MM.1S (cell line): ENCODE measurements around the gene LDLR.
"Not testable (repeated sequence)": the region's sequence is repeated elsewhere in the genome, so short reads cannot be mapped to it uniquely, and the experiment has no call there.

Experiments
- DNase-seq: peaks from one replicate; pipeline ENCODE4 v3.0.0-alpha.2; 2015
- H2AFZ ChIP-seq: fragments of 300-600 bp; sonication (generic); 2 replicates; pipeline ENCODE4 v1.6.0; 2016; ENCODE audit warnings: antibody characterized with exemption, low read length
- H3F3A ChIP-seq: fragments of 300-600 bp; sonication (generic); 2 replicates; pipeline ENCODE4 v1.6.1; 2016; ENCODE audit warnings: mild to moderate bottlenecking, antibody characterized with exemption, low read length, moderate library complexity, mixed read lengths; ENCODE audit not compliant: insufficient read depth
- H3K27ac ChIP-seq: fragments of 300-600 bp; sonication (generic); 2 replicates; pipeline ENCODE4 v1.5.1; 2016; ENCODE audit warnings: mild to moderate bottlenecking, low read length
- H3K27me3 ChIP-seq: fragments of 300-600 bp; sonication (generic); replicated peaks from 2 replicates; pipeline ENCODE4 v1.6.0; 2016; ENCODE audit warnings: low read length; ENCODE audit not compliant: insufficient read depth
- H3K36me3 ChIP-seq: fragments of 300-600 bp; sonication (generic); replicated peaks from 2 replicates; pipeline ENCODE4 v1.6.1; 2016; ENCODE audit warnings: mild to moderate bottlenecking, low read length, mixed read lengths; ENCODE audit not compliant: insufficient read depth
- H3K4me1 ChIP-seq: fragments of 300-600 bp; sonication (generic); 2 replicates; pipeline ENCODE4 v1.6.1; 2016; ENCODE audit warnings: low read length, mixed read lengths
- H3K4me2 ChIP-seq: fragments of 300-600 bp; sonication (generic); 2 replicates; pipeline ENCODE4 v1.6.0; 2016; ENCODE audit warnings: low read depth, low read length
- H3K4me3 ChIP-seq: fragments of 300-600 bp; sonication (generic); 2 replicates; pipeline ENCODE4 v1.5.1; 2016; ENCODE audit warnings: low read length, mixed read lengths
- H3K79me2 ChIP-seq: fragments of 300-600 bp; sonication (generic); 2 replicates; pipeline ENCODE4 v1.6.1; 2016; ENCODE audit warnings: mixed run types, low read length, mixed read lengths
- H3K9ac ChIP-seq: fragments of 300-600 bp; sonication (generic); 2 replicates; pipeline ENCODE4 v1.6.1; 2016; ENCODE audit warnings: low read length, mixed read lengths
- H3K9me2 ChIP-seq: fragments of 300-600 bp; sonication (generic); replicated peaks from 2 replicates; pipeline ENCODE4 v1.6.1; 2016; ENCODE audit warnings: mild to moderate bottlenecking, low read length, mixed read lengths; ENCODE audit not compliant: insufficient read depth
- H3K9me3 ChIP-seq: fragments of 300-600 bp; sonication (generic); replicated peaks from 2 replicates; pipeline ENCODE4 v1.6.1; 2016; ENCODE audit warnings: mild to moderate bottlenecking, low read length, mixed read lengths; ENCODE audit not compliant: insufficient read depth
- H4K20me1 ChIP-seq: fragments of 300-600 bp; sonication (generic); 2 replicates; pipeline ENCODE4 v1.6.1; 2016; ENCODE audit warnings: mild to moderate bottlenecking, low read length, moderate library complexity, mixed read lengths; ENCODE audit not compliant: insufficient read depth
- EZH2 ChIP-seq: fragments of 300-600 bp; sonication (generic); optimal IDR thresholded peaks from 2 replicates; pipeline ENCODE3; 2017; ENCODE audit warnings: low read depth, mild to moderate bottlenecking, antibody characterized with exemption, low read length, mixed read lengths
- EZH2phosphoT487 ChIP-seq: fragments of 300-600 bp; sonication (generic); IDR thresholded peaks from 2 replicates; pipeline ENCODE4 v1.6.1; 2018; ENCODE audit warnings: antibody characterized with exemption, low read length
- TF ChIP-seq, protein P1 (sequence below): fragments of 300-600 bp; sonication (generic); IDR thresholded peaks from 2 replicates; pipeline ENCODE4 v1.5.1; 2016; ENCODE audit warnings: antibody characterized with exemption, low read length, mixed read lengths

Gene LDLR

DNA sequence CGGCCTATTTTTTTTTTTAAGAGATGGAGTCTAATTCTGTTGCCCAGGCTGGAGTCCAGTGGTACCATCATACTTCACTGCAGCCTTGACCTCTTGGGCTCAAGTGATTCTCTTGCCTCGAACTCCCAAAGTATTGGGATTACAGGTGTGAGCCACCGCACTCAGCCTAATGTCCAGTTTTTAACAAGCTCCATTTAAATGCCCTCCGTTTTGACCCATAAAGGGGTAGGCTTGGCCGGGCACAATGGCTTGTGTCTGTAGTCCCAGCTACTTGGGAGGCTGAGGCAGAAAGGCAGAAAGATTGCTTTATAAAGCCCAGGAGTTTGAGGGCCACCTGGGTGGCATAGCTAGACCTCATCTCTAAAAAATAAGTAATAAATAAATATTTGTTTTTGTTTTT lies 11.8 kb downstream of the LDLR start:
- TF ChIP-seq EZH2phosphoT487 (no peak), EZH2 (no peak)
- TF ChIP-seq, protein P1, sequence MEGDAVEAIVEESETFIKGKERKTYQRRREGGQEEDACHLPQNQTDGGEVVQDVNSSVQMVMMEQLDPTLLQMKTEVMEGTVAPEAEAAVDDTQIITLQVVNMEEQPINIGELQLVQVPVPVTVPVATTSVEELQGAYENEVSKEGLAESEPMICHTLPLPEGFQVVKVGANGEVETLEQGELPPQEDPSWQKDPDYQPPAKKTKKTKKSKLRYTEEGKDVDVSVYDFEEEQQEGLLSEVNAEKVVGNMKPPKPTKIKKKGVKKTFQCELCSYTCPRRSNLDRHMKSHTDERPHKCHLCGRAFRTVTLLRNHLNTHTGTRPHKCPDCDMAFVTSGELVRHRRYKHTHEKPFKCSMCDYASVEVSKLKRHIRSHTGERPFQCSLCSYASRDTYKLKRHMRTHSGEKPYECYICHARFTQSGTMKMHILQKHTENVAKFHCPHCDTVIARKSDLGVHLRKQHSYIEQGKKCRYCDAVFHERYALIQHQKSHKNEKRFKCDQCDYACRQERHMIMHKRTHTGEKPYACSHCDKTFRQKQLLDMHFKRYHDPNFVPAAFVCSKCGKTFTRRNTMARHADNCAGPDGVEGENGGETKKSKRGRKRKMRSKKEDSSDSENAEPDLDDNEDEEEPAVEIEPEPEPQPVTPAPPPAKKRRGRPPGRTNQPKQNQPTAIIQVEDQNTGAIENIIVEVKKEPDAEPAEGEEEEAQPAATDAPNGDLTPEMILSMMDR, result no peak
- Histone ChIP-seq H4K20me1 (peaks cover 31% of the 10 kb centered on the region), H3K36me3 (peaks cover 14% of the 10 kb centered on the region), H3K79me2 (peaks cover 88% of the 10 kb centered on the region), H3K4me3 (no peak overlapping the region), H3K9me3 (no peaks in the 10 kb centered on the region), H2AFZ (no peak overlapping the region), H3F3A (peaks cover 8% of the 10 kb centered on the region), H3K4me2 (no peak overlapping the region), H3K27ac (no peak overlapping the region), H3K9ac (no peak overlapping the region), H3K4me1 (peaks cover 7% of the 10 kb centered on the region), H3K9me2 (no peaks in the 10 kb centered on the region), H3K27me3 (no peaks in the 10 kb centered on the region)
- no peak for DNase-seq

DNA sequence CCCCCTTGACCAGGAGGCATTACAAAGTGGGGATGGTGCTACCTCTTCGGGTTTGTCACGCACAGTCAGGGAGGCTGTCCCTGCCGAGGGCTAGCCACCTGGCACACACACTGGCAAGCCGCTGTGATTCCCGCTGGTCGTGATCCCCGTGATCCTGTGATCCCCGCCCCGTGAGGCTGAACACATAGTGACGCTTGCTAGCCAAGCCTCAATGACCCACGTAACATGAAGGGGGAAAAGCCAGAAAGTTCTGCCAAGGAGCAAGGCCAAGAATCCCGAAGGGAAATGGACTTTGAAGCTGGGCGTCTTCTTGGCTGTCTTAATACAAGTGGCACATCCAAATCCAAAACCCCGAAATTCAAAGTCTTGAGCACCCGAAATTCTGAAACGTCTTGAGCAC lies 13.7 kb downstream of the LDLR start:
- Histone ChIP-seq H3K9ac (no peak overlapping the region), H3K79me2 (peaks cover 80% of the 10 kb centered on the region), H4K20me1 (peaks cover 22% of the 10 kb centered on the region), H3K36me3 (peaks cover 21% of the 10 kb centered on the region), H3K9me2 (no peaks in the 10 kb centered on the region), H3K27me3 (no peaks in the 10 kb centered on the region), H3K4me1 (no peaks in the 10 kb centered on the region), H3K27ac (no peak overlapping the region), H3K4me3 (no peak overlapping the region), H3F3A (peaks cover 3% of the 10 kb centered on the region; the same call in 1 of the 2 replicates), H3K9me3 (no peaks in the 10 kb centered on the region), H3K4me2 (no peak overlapping the region), H2AFZ (no peak overlapping the region)
- TF ChIP-seq, protein P1, result no peak
- no peak for TF ChIP-seq EZH2
- TF ChIP-seq EZH2phosphoT487, result no peak
- DNase-seq, result no peak

DNA sequence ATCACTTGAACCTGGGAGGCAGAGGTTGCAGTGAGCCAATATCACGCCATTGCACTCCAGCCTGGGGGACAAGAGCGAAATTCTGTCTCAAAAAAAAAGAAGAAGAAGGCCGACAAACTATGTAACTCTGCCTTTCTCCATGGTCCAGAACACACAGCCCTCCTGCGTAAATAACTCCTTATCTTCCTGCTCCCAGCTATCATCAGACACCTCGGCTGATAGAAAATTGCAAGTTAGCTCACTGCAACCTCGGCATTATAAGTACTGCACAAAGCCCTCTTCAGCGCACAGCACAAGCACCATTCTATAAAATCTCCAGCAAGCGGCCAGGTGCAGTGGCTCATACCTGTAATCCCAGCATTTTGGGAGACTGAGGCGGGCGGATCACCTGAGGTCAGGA lies 14.4 kb downstream of the LDLR start:
- H3F3A ChIP-seq, result not testable (repeated sequence)
- H3K36me3 ChIP-seq, result peaks cover 23% of the 10 kb centered on the region

DNA sequence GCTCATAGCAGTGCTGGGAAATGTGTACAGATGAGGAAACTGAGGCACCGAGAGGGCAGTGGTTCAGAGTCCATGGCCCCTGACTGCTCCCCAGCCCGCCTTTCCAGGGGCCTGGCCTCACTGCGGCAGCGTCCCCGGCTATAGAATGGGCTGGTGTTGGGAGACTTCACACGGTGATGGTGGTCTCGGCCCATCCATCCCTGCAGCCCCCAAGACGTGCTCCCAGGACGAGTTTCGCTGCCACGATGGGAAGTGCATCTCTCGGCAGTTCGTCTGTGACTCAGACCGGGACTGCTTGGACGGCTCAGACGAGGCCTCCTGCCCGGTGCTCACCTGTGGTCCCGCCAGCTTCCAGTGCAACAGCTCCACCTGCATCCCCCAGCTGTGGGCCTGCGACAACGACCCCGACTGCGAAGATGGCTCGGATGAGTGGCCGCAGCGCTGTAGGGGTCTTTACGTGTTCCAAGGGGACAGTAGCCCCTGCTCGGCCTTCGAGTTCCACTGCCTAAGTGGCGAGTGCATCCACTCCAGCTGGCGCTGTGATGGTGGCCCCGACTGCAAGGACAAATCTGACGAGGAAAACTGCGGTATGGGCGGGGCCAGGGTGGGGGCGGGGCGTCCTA lies 15.9 kb downstream of the LDLR start:
- Histone ChIP-seq H3F3A (peaks cover 9% of the 10 kb centered on the region; the same call in 1 of the 2 replicates), H3K9ac (no peak overlapping the region), H3K27me3 (no peaks in the 10 kb centered on the region), H2AFZ (no peak overlapping the region), H3K36me3 (peaks cover 23% of the 10 kb centered on the region), H3K9me2 (no peaks in the 10 kb centered on the region), H3K27ac (no peak overlapping the region), H4K20me1 (peaks cover 10% of the 10 kb centered on the region), H3K9me3 (no peaks in the 10 kb centered on the region), H3K4me1 (no peaks in the 10 kb centered on the region), H3K4me3 (no peak overlapping the region), H3K79me2 (peaks cover 74% of the 10 kb centered on the region), H3K4me2 (no peak overlapping the region)
- no peak for DNase-seq
- TF ChIP-seq, protein P1, result no peak
- TF ChIP-seq EZH2phosphoT487, result no peak
- no peak for TF ChIP-seq EZH2

More for the DNA sequence above, 14.4 kb downstream of the LDLR start:
- H3K27ac ChIP-seq, H3K27me3 ChIP-seq, H2AFZ ChIP-seq, H3K4me1 ChIP-seq, H3K9me3 ChIP-seq, H3K9ac ChIP-seq, H3K9me2 ChIP-seq, DNase-seq, H3K4me2 ChIP-seq, H3K4me3 ChIP-seq: not testable (repeated sequence)
- Histone ChIP-seq H4K20me1 (peaks cover 21% of the 10 kb centered on the region), H3K79me2 (peaks cover 78% of the 10 kb centered on the region)
